K562 (cell line): ENCODE measurements around the gene SLC6A16. TPM values are rescaled to one million over a fixed set of nuclear protein-coding genes. Genes with fewer than 3 reads are reported as not detected.

Experiments used
- ARID3A ChIP-seq: IDR thresholded peaks from 2 replicates; pipeline ENCODE4 v1.6.1; 2012; ENCODE audit warnings: low read depth, low read length, improper control_type of control experiment, borderline replicate concordance
- FOXK2 ChIP-seq, 2 experiments: fragments of 450-650 bp; IDR thresholded peaks in 1 of 2; conservative IDR thresholded peaks in 1 of 2; 2 replicates each; pipeline ENCODE4 v1.6.1; 2016; ENCODE audit warnings: low read depth in 2 of 2, mild to moderate bottlenecking in 1 of 2
- IRF2 ChIP-seq: sonication (generic); formaldehyde crosslinking; IDR thresholded peaks from 2 replicates; pipeline ENCODE4 v1.8.1; 2022; ENCODE audit warnings: mild to moderate bottlenecking, missing genetic modification reagents
- PBX2 ChIP-seq, 2 experiments: IDR thresholded peaks in 1 of 2; conservative IDR thresholded peaks in 1 of 2; 2 replicates each; pipeline ENCODE4 v1.6.1; 2016; ENCODE audit warnings: low read depth in 2 of 2, mild to moderate bottlenecking in 1 of 2, missing compliant biosample characterization in 1 of 2, missing genetic modification characterization in 1 of 2, moderate library complexity in 1 of 2
- SIN3A ChIP-seq, 2 experiments: fragments of 150-350 bp in 1 of 2; IDR thresholded peaks; 2 replicates each; pipeline ENCODE4 v1.6.1; 2011 to 2016; ENCODE audit warnings: borderline replicate concordance in 2 of 2, low read depth in 2 of 2, low read length in 2 of 2, mild to moderate bottlenecking in 2 of 2, moderate library complexity in 2 of 2; ENCODE audit not compliant: control insufficient read depth in 1 of 2
- VEZF1 ChIP-seq: fragments of 200-800 bp; sonication (Bioruptor generic); IDR thresholded peaks from 2 replicates; pipeline ENCODE4 v1.6.1; 2017; ENCODE audit warnings: missing genetic modification characterization, missing compliant biosample characterization
- ZNF407 ChIP-seq: fragments of 450-650 bp; IDR thresholded peaks from 2 replicates; pipeline ENCODE4 v1.6.1; 2016; ENCODE audit warnings: low read depth
- polyA plus RNA-seq, 8 experiments: library from polyadenylated mRNA; depleted of rRNA in 4 of 8; stranded (reverse) in 5 of 8; unstranded in 3 of 8; fragments of >200 nt; fragmentation: Nextera tagmentation in 2 of 8; fragmentation: Illumina TruSeq in 1 of 8; extraction: Ambion mirVana in 2 of 8; extraction: Trizol in 1 of 8; gene quantifications; 2 replicates each; pipeline versions ENCODE4 v1.2.1 to v1.2.3, GENCODE V29; 2011 to 2014; ENCODE audit warnings: inconsistent platforms in 1 of 8, missing spikeins in 1 of 8
- total RNA-seq, 7 experiments: library from RNA; depleted of rRNA in 6 of 7; stranded (reverse); fragments of >200 nt in 6 of 7; fragmentation: Illumina TruSeq in 2 of 7; extraction: Trizol in 2 of 7; gene quantifications; 2 replicates each; pipeline versions ENCODE4 v1.2.1 to v1.2.3, GENCODE V29; 2011 to 2021; ENCODE audit warnings: low replicate concordance in 1 of 7

Gene SLC6A16
- total and polyA plus RNA-seq, 9 of the 15 experiments (the other 6 are each of a cell fraction or from before 2014, with no cell fraction given): 0.05 to 0.95 (median 0.36) TPM

GRCh38 chr19:49340069-49340864, 15.3 kb upstream of the SLC6A16 start (continued):
- TF ChIP-seq PBX2 (CRISPR knock-in tag; IDR thresholded peaks at IDR 0.05; ENCODE audit: low read depth) (no peak), PBX2 (tag; conservative IDR thresholded peaks at IDR 0.05; ENCODE audit: low read depth) (no peak), VEZF1 (CRISPR knock-in tag) (0 out of 2 replicates have a peak, but pooled peaks have one; percentile 10), IRF2 (CRISPR knock-in tag) (no peak), ARID3A (no peak), SIN3A (IDR thresholded peaks at IDR 0.05; ENCODE audit: borderline replicate concordance in 2 of 2, control insufficient read depth in 1 of 2, low read depth in 2 of 2, low read length in 2 of 2) (peak in 1 of 2 experiments; percentile 49; a peak in 1 of 4 replicates), FOXK2 (conservative IDR thresholded peaks at IDR 0.05 in 1 of 2, IDR thresholded peaks at IDR 0.05 in 1 of 2; ENCODE audit: low read depth in 2 of 2) (0 out of 4 replicates have a peak, but pooled peaks of 1 of the 2 experiments have one; percentile 22), ZNF407 (no peak)
